Transverse colon (tissue), 4 donors: ENCODE data around the gene ENTPD8. TPM values are rescaled to one million over a fixed set of nuclear protein-coding genes. Genes with fewer than 3 reads are reported as not detected.
A peak's percentile ranks its signal among the peaks of the same experiment; 100 is the strongest.

Experiments
- DNase-seq: peaks from one replicate; pipeline ENCODE4 v3.0.0-alpha.2; 2019
- H3K27ac ChIP-seq, 4 donors: fragments of 200-600 bp; sonication (generic); 2 replicates each; pipeline ENCODE4 v1.5.1; 2016 to 2018; ENCODE audit warnings: inconsistent platforms in 4 of 4
- H3K27me3 ChIP-seq: fragments of 200-600 bp; sonication (generic); 2 replicates; pipeline ENCODE4 v1.5.1; 2017; ENCODE audit warnings: inconsistent platforms
- H3K36me3 ChIP-seq, 4 donors: fragments of 200-600 bp; sonication (generic); 2 replicates each; pipeline ENCODE4 v1.5.1; 2017 to 2019; ENCODE audit warnings: inconsistent platforms in 4 of 4
- H3K4me1 ChIP-seq, 4 donors: fragments of 200-600 bp; sonication (generic); 2 replicates each; pipeline ENCODE4 v1.5.1; 2017 to 2020; ENCODE audit warnings: inconsistent platforms in 4 of 4
- H3K4me3 ChIP-seq, 4 donors: fragments of 200-600 bp; sonication (generic); 1 replicate in 1 of 4; 2 replicates in 3 of 4; pipeline versions ENCODE4 v1.5.1 to v1.6.1; 2017 to 2019; ENCODE audit warnings: inconsistent platforms in 4 of 4
- H3K9me3 ChIP-seq, 2 donors: fragments of 200-600 bp; sonication (generic); 2 replicates each; pipeline ENCODE4 v1.5.1; 2017 to 2019; ENCODE audit warnings: inconsistent platforms in 2 of 2
- CTCF ChIP-seq, 5 experiments: fragments of 200-600 bp in 3 of 5; fragments of 450-650 bp in 2 of 5; sonication (generic) in 3 of 5; IDR thresholded peaks; 1 replicate in 2 of 5; 2 replicates in 3 of 5; pipeline ENCODE4 v1.5.1; 2016 to 2017; ENCODE audit warnings: antibody characterized with exemption in 5 of 5, inconsistent platforms in 3 of 5, mild to moderate bottlenecking in 2 of 5, moderate library complexity in 1 of 5
- EP300 ChIP-seq: sonication (generic); formaldehyde crosslinking; IDR thresholded peaks from one replicate; pipeline ENCODE4 v1.6.1; 2017; ENCODE audit warnings: antibody characterized with exemption, low read depth
- POLR2A ChIP-seq: fragments of 450-650 bp; IDR thresholded peaks from one replicate; pipeline ENCODE4 v1.6.1; 2016; ENCODE audit warnings: antibody characterized with exemption, mild to moderate bottlenecking, moderate library complexity
- POLR2AphosphoS5 ChIP-seq, 3 donors: sonication (generic); formaldehyde crosslinking; IDR thresholded peaks; one replicate each; pipeline ENCODE4 v1.6.1; 2016; ENCODE audit warnings: antibody characterized with exemption in 3 of 3
- WGBS, 2 donors: methylation state at CpG; one replicate each; pipeline ENCODE4 v1.1.5; 2018; ENCODE audit warnings: low coverage in 1 of 2; 5-methylcytosine and 5-hydroxymethylcytosine counted together
- in situ Hi-C, 4 donors: fragments of 200-750 bp; cut with MboI; loops; one replicate each; pipeline versions ENCODE4 v1.15.0 to v1.15.1; 2017; ENCODE audit warnings: low sequenced_read_pairs in 3 of 4, low pct_ligation_motif_present in 1 of 4, low pct_unique_long_range_greater_than_20kb in 1 of 4
- intact Hi-C: fragments of 100-400 bp; cut with DNase I; formaldehyde crosslinking; loops from one replicate; pipeline ENCODE4 v1.15.1; 2023; ENCODE audit warnings: low total_unique reads
- total RNA-seq, 4 donors: library from RNA; depleted of rRNA; stranded (reverse); fragments of >200 nt; gene quantifications; one replicate each; pipeline ENCODE4 v1.1.0, GENCODE V29; 2016

ENTPD8 gene
- total RNA-seq, 4 donors from 2014 or later: 20.7 to 109 (median 63.8) TPM

- H3K9me3 ChIP-seq: no peaks in the 10 kb centered on the region
- peaks cover 8 to 35% (median 29%) of the 10 kb centered on the region in 4 donors for H3K4me1 ChIP-seq
- no peak for DNase-seq
- H3K36me3 ChIP-seq: no peaks in the 10 kb centered on the region
- peaks cover 34% of the 10 kb centered on the region for H3K27me3 ChIP-seq
- peak overlapping the region in 3 of 4 donors; percentile 23 to 43 (median 27) for H3K4me3 ChIP-seq
- no peak for TF ChIP-seq CTCF (IDR thresholded peaks at IDR 0.05)
- TF ChIP-seq EP300: no peak
- TF ChIP-seq POLR2A: no peak
- no peak for TF ChIP-seq POLR2AphosphoS5 (IDR thresholded peaks at IDR 0.05)
- peak overlapping the region in 3 of 4 donors; percentile 54 to 63 (median 55) for H3K27ac ChIP-seq
- WGBS, 2 donors: 13% methylated on average over 5 to 7 of the region's 7 CpGs
- intact Hi-C loops: no loop called here
- in situ Hi-C loops: no loop called here
These were observed 771 bp upstream of the ENTPD8 start for GRCh38 chr9:137441935-137442321.

- H3K9me3 ChIP-seq: no peaks in the 10 kb centered on the region
- peaks cover 34% of the 10 kb centered on the region for H3K27me3 ChIP-seq
- no peak for DNase-seq
- no peaks in the 10 kb centered on the region for H3K36me3 ChIP-seq
- WGBS, 2 donors: 45% methylated on average over 18 of the region's 18 CpGs; no CpG with 5 or more reads in 1 of the 2 donors
- H3K4me1 ChIP-seq: peaks cover 20 to 40% (median 39%) of the 10 kb centered on the region in 4 donors
- TF ChIP-seq POLR2AphosphoS5 (IDR thresholded peaks at IDR 0.05) (no peak), EP300 (no peak), CTCF (IDR thresholded peaks at IDR 0.05) (no peak), POLR2A (no peak)
- H3K4me3 ChIP-seq: no peak overlapping the region
- peak overlapping the region in 3 of 4 donors; percentile 20 to 71 (median 25) for H3K27ac ChIP-seq
- in situ Hi-C loops (no loop called here), intact Hi-C loops (no loop called here)
These were observed 1.9 kb downstream of the ENTPD8 start for GRCh38 chr9:137439158-137439714.

- no peak for TF ChIP-seq POLR2AphosphoS5 (IDR thresholded peaks at IDR 0.05)
- no peak for TF ChIP-seq CTCF (IDR thresholded peaks at IDR 0.05)
- no peak for TF ChIP-seq POLR2A
- no peak for TF ChIP-seq EP300
- H3K9me3 ChIP-seq: no peaks in the 10 kb centered on the region
- no peak overlapping the region for H3K4me3 ChIP-seq
- intact Hi-C loops (no loop called here), in situ Hi-C loops (no loop called here)
- H3K27me3 ChIP-seq: peaks cover 30% of the 10 kb centered on the region
- peaks cover 20 to 40% (median 39%) of the 10 kb centered on the region in 4 donors for H3K4me1 ChIP-seq
- DNase-seq: no peak
- 71% methylated on average over 12 of the region's 22 CpGs; no CpG with 5 or more reads in 1 of the 2 donors for WGBS, 2 donors
- H3K27ac ChIP-seq: peak overlapping the region in 3 of 4 donors; percentile 20 to 71 (median 25)
- H3K36me3 ChIP-seq: no peaks in the 10 kb centered on the region
These were observed 2.5 kb downstream of the ENTPD8 start for GRCh38 chr9:137438591-137439157.

- TF ChIP-seq CTCF (IDR thresholded peaks at IDR 0.05) (no peak), POLR2AphosphoS5 (IDR thresholded peaks at IDR 0.05) (peak in 1 of 3 donors; percentile 21)
- intact Hi-C loops: no loop called here
- DNase-seq: no peak
- H3K9me3 ChIP-seq: no peaks in the 10 kb centered on the region
- H3K27ac ChIP-seq: peak overlapping the region; percentile 34 to 71 (median 44)
- peaks cover 24% of the 10 kb centered on the region for H3K27me3 ChIP-seq
- 48% methylated on average over 14 of the region's 40 CpGs; no CpG with 5 or more reads in 1 of the 2 donors for WGBS, 2 donors
- peaks cover 20 to 40% (median 39%) of the 10 kb centered on the region in 4 donors for H3K4me1 ChIP-seq
- H3K36me3 ChIP-seq: no peaks in the 10 kb centered on the region
- H3K4me3 ChIP-seq: no peak overlapping the region
- in situ Hi-C loops: no loop called here
These were observed 3.2 kb downstream of the ENTPD8 start for GRCh38 chr9:137437691-137438590.
